IPS-15b (cell line): ENCODE data around the gene GPATCH3.
A peak's percentile ranks its signal among the peaks of the same experiment; 100 is the strongest.
"Not testable (repeated sequence)": the region's sequence is repeated elsewhere in the genome, so short reads cannot be mapped to it uniquely, and the experiment has no call there.

Experiments used
- H3K27me3 ChIP-seq: one replicate; pipeline ENCODE4 v1.6.1; 2013; ENCODE audit warnings: low read length; ENCODE audit not compliant: control insufficient read depth, insufficient read depth
- H3K36me3 ChIP-seq: one replicate; pipeline ENCODE4 v1.6.1; 2013; ENCODE audit warnings: low read length; ENCODE audit not compliant: control insufficient read depth, insufficient read depth
- H3K4me1 ChIP-seq: one replicate; pipeline ENCODE4 v1.6.1; 2013; ENCODE audit warnings: mild to moderate bottlenecking, low read length; ENCODE audit not compliant: control insufficient read depth, insufficient read depth
- H3K4me3 ChIP-seq: one replicate; pipeline ENCODE4 v1.5.1; 2013; ENCODE audit warnings: low read depth, low read length
- H3K9ac ChIP-seq: one replicate; pipeline ENCODE4 v1.6.1; 2013; ENCODE audit warnings: low read depth, mild to moderate bottlenecking, low read length
- H3K9me3 ChIP-seq: one replicate; pipeline ENCODE4 v1.6.1; 2013; ENCODE audit warnings: mild to moderate bottlenecking, low read length; ENCODE audit not compliant: control insufficient read depth, insufficient read depth

The GPATCH3 gene

GRCh38 chr1:26887125-26887524, 13.1 kb downstream of the GPATCH3 start:
- no peaks in the 10 kb centered on the region for H3K27me3 ChIP-seq
- peaks cover 4% of the 10 kb centered on the region for H3K4me1 ChIP-seq
- H3K4me3 ChIP-seq: no peak overlapping the region
- no peaks in the 10 kb centered on the region for H3K9me3 ChIP-seq
- no peak overlapping the region for H3K9ac ChIP-seq
- peaks cover 26% of the 10 kb centered on the region for H3K36me3 ChIP-seq

- H3K9me3 ChIP-seq: no peaks in the 10 kb centered on the region
- no peaks in the 10 kb centered on the region for H3K27me3 ChIP-seq
- H3K4me3 ChIP-seq: no peak overlapping the region
- no peaks in the 10 kb centered on the region for H3K4me1 ChIP-seq
- no peak overlapping the region for H3K9ac ChIP-seq
- H3K36me3 ChIP-seq: peaks cover 31% of the 10 kb centered on the region
Observed at GRCh38 chr1:26882696-26883463, 17.4 kb downstream of the GPATCH3 start.

DNA sequence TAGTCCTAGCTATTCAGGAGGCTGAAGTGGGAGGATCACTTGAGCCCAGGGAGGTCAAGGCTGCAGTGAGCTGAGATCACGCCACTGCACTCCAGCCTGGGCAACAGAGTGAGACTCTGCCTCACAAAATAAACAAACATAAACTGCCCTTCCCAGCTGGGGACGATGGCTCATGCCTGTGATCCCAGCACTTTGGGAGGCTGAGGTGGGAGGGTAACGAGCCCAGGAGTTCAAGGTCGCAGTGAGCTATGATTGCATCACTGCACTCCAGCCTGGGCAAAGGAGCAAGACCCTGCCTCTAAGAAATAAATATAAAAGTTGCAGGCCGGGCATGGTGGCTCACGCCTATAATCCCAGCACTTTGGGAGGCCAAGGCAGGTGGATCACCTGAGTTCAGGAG, 18.7 kb downstream of the GPATCH3 start:
- H3K9me3 ChIP-seq, H3K9ac ChIP-seq, H3K4me1 ChIP-seq, H3K27me3 ChIP-seq, H3K4me3 ChIP-seq: not testable (repeated sequence)
- H3K36me3 ChIP-seq: peaks cover 36% of the 10 kb centered on the region

GRCh38 chr1:26879793-26880192, 20.5 kb downstream of the GPATCH3 start:
- Histone ChIP-seq H3K9me3 (no peaks in the 10 kb centered on the region), H3K9ac (no peak overlapping the region), H3K27me3 (no peaks in the 10 kb centered on the region), H3K36me3 (peaks cover 26% of the 10 kb centered on the region), H3K4me3 (no peak overlapping the region), H3K4me1 (no peaks in the 10 kb centered on the region)

- H3K4me3 ChIP-seq: no peak overlapping the region
- H3K36me3 ChIP-seq: peaks cover 14% of the 10 kb centered on the region
- H3K9ac ChIP-seq: no peak overlapping the region
- no peaks in the 10 kb centered on the region for H3K27me3 ChIP-seq
- no peaks in the 10 kb centered on the region for H3K4me1 ChIP-seq
- no peaks in the 10 kb centered on the region for H3K9me3 ChIP-seq
Observed at GRCh38 chr1:26877326-26877725, 22.9 kb downstream of the GPATCH3 start.

GRCh38 chr1:26874896-26875295, 25.4 kb downstream of the GPATCH3 start:
- no peak overlapping the region for H3K9ac ChIP-seq
- no peak overlapping the region for H3K4me3 ChIP-seq
- no peaks in the 10 kb centered on the region for H3K27me3 ChIP-seq
- no peaks in the 10 kb centered on the region for H3K9me3 ChIP-seq
- H3K4me1 ChIP-seq: no peaks in the 10 kb centered on the region
- peaks cover 11% of the 10 kb centered on the region for H3K36me3 ChIP-seq

- not testable (repeated sequence) for H3K4me1 ChIP-seq, H3K9me3 ChIP-seq, H3K27me3 ChIP-seq, H3K9ac ChIP-seq, H3K36me3 ChIP-seq, H3K4me3 ChIP-seq
Observed at GRCh38 chr1:26873097-26873496, 27.2 kb downstream of the GPATCH3 start.

DNA sequence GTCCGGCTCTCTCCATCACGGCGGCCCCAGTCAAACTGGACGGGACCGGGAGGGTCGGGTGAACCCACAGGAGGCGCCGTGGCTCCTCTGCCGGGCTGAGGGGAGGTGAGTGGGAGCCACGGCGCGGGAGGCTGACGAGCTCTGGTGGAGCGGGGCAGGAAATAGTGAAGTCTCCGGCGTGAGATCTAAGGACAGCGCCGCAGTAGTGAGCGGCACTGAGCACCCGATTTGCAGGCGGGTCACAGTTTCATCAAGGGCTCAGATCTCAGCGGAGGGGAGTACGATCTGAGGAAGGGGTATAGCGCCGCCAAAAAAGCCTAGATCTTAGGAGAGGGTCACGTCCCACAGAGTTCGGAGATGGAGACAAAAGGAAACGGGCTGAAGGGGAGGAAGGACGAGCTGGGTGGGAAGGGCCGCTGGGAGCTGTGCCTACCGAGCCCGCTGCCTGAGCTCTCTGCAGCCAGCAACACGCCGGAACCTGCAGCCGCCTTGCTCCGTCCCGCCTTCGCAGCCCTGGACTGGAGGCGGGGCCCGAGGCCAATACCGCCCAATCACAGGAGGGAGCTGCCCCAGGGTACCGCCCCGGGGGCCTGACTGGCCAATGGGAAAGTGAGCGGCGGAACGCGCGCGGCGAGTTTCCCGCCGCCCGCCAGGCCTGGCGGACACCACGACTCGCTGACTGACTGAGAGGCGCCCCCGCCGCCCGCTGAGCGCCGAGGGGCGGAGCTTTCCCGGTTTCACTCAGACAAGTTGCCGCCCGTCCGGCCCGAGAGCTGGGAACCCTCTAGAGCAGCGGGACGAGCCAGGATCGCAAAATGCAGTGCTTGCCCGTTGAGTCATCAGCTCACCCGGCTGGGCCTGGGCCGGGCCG, 35.4 kb downstream of the GPATCH3 start:
- Histone ChIP-seq H3K4me1 (peaks cover 8% of the 10 kb centered on the region), H3K9me3 (no peaks in the 10 kb centered on the region), H3K27me3 (peaks cover 11% of the 10 kb centered on the region), H3K9ac (peak overlapping the region; percentile 70), H3K4me3 (peak overlapping the region; percentile 81), H3K36me3 (no peaks in the 10 kb centered on the region)

GRCh38 chr1:26863685-26864077, 36.6 kb downstream of the GPATCH3 start:
- H3K4me1 ChIP-seq: peaks cover 8% of the 10 kb centered on the region
- H3K4me3 ChIP-seq: peak overlapping the region; percentile 81
- no peaks in the 10 kb centered on the region for H3K36me3 ChIP-seq
- no peak overlapping the region for H3K9ac ChIP-seq
- H3K27me3 ChIP-seq: peaks cover 11% of the 10 kb centered on the region
- H3K9me3 ChIP-seq: no peaks in the 10 kb centered on the region

DNA sequence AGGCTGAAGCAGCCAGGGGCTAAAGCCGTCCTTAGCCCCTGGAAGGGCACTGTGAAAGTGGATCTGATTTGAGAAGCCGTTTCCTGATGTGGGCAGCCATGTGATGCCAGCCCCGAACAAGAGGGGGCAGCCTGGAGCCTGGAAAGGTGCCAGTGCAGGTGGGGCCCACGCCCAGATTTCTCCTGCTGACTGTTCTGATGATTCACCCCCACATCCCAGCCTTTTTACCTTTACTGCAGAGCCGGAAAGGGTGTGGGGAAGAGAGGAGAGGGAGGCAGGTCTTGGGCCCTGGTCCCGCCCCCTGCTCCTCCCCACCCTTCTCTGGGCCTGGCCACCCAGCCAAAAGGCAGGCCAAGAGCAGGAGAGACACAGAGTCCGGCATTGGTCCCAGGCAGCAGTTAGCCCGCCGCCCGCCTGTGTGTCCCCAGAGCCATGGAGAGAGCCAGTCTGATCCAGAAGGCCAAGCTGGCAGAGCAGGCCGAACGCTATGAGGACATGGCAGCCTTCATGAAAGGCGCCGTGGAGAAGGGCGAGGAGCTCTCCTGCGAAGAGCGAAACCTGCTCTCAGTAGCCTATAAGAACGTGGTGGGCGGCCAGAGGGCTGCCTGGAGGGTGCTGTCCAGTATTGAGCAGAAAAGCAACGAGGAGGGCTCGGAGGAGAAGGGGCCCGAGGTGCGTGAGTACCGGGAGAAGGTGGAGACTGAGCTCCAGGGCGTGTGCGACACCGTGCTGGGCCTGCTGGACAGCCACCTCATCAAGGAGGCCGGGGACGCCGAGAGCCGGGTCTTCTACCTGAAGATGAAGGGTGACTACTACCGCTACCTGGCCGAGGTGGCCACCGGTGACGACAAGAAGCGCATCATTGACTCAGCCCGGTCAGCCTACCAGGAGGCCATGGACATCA, 37.2 kb downstream of the GPATCH3 start, which contains the start of gene SFN:
Gene SFN (plus strand): TSS at position 369 of the 904 bp plus-strand sequence. CDS start 64 bp downstream, at position 433.
- H3K9ac ChIP-seq: no peak within 1 kb of the TSS
- peaks cover 8% of the 10 kb centered on the region for H3K4me1 ChIP-seq
- no peaks in the 10 kb centered on the region for H3K36me3 ChIP-seq
- H3K4me3 ChIP-seq: peak within 1 kb of the TSS; percentile 81
- peaks cover 11% of the 10 kb centered on the region for H3K27me3 ChIP-seq
- no peaks in the 10 kb centered on the region for H3K9me3 ChIP-seq

GRCh38 chr1:26861889-26862378, 38.3 kb downstream of the GPATCH3 start:
- H3K9ac ChIP-seq: no peak overlapping the region
- peaks cover 11% of the 10 kb centered on the region for H3K27me3 ChIP-seq
- H3K36me3 ChIP-seq: no peaks in the 10 kb centered on the region
- no peak overlapping the region for H3K4me3 ChIP-seq
- H3K9me3 ChIP-seq: no peaks in the 10 kb centered on the region
- peaks cover 8% of the 10 kb centered on the region for H3K4me1 ChIP-seq
